ENCODE results near the gene FOCAD.

DNA sequence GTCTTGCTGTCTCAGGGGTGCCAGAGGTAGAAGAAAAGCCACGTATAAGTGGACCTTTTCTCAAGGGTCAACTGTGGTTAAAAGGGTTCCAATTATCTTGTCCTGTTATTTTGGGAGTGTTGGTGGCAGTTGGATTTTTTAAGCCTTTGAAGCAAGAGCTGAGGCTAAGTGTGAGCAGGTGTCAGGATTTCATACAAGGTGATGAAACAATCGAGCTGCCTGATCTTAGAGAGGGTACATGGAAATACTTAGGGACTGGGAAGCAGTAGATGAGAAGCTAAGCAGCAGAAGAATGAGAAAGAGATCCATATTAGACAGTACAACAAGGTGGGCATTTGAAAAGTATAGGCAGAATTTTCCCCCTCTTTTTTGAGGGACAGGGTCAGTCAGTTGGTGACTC lies 23.6 kb downstream of the FOCAD start:
- TF ChIP-seq EZH2 (IDR thresholded peaks at IDR 0.05; ENCODE audit: borderline replicate concordance, low read length): no peak
- no peak for TF ChIP-seq CTCF (conservative IDR thresholded peaks at IDR 0.05 in 1 of 2, IDR thresholded peaks at IDR 0.05 in 1 of 2; ENCODE audit: extremely low read depth in 1 of 2, insufficient read depth in 1 of 2, low read depth in 1 of 2, low read length in 2 of 2)
